Stimulated activated CD8-positive, alpha-beta memory T cell treated with anti-CD3 and anti-CD28 coated beads, Interleukin-12 subunit alpha, Interleukin-12 subunit beta, amount 100 ng/mL, for 4 hours (primary cell): ENCODE measurements around the gene WWOX.

Experiments
- DNase-seq: peaks from one replicate; pipeline ENCODE4 v3.0.0-alpha.2; 2020; ENCODE audit warnings: low read depth

The WWOX gene

DNA sequence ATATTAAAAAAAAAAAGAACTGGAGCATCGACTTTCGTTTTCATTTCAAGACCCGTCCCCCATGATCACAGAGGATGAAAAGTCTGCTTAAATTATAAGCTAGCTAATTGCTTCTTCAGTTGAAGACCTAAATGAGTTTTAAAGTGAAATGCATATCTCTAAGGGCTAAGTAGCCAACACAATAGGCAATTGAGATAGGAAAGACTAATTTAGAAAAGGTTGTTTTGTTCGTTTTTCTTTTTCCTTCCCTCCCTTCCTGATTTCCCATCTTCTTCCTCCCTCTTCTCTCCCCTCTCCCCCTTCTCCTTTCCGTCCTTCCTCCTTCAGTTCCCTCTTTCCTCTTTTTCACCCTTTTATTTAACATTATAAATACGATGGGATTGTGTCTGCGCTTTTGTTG is 377.2 kb downstream of the WWOX start:
- DNase-seq, result no peak

GRCh38 chr16:78478267-78478861 is 378.9 kb downstream of the WWOX start:
- DNase-seq, result no peak

- DNase-seq, result no peak
Observed at GRCh38 chr16:78479723-78480122, 380.3 kb downstream of the WWOX start.

- no peak for DNase-seq
Observed at GRCh38 chr16:78480588-78480987, 381.1 kb downstream of the WWOX start.

GRCh38 chr16:78483124-78483992 is 383.9 kb downstream of the WWOX start:
- DNase-seq, result no peak

DNA sequence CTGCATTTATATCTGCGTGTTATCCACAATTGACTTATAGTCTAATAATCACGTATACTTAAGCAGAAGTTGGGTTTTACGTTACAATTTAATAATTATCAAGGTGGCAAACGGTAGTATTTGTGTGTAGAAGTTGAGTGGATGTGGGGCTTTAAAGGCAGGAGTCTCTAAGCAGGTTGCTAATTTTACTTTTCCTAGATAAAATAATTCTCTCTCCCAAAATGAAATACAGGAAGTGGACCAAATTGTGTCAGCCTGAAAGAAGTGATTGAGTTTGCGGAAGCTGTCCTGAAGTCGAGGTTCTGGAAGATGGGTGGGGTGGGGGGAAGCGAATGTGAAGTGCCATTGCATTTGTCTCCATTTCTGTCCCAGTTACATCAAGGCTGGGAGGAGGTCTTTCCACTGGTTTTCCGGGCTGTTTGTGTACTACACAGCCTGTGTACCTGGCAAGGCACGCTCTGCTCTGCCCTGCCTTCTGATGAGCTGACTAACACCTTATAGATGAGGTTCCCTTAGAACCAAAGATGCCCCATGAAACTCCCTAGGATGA is 385.1 kb downstream of the WWOX start:
- no peak for DNase-seq

DNA sequence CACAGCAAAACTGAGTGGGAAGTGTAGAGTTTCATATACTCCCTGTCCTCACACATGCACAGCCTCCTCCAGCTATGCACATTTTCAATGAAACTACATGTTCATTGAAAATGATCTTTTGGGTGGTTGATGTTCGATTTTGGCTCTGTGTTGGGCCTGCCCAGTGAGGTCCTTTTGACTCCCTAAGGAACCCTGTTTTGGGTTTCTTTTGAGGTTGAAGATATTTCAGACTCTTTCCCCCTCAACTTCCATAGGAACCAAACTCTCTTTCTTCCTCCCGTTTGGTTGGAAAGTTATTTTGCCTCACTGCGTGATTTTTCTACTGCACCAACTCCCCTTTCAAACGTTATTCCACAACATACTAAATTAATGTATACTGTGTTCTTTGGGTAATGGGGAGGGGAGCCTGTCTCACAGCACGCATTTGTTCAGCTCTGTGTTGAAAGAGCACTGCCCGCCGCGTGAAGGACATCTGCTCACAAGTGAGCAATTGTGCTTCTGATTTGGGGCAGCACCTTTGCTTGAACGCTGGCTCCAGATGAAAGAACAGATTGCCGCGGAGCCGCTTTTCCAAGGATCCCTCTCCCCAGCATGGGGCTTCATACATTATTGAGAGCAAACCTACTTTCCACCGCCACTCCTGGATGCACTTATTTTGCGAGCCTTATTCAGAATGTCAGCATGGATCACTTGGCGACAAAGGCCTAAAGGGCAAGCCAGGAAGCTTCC is 385.9 kb downstream of the WWOX start:
- no peak for DNase-seq

- no peak for DNase-seq
Observed at GRCh38 chr16:78485917-78486257, 386.4 kb downstream of the WWOX start.

GRCh38 chr16:78487471-78487870 is 388.0 kb downstream of the WWOX start:
- no peak for DNase-seq

GRCh38 chr16:78489072-78489471 is 389.6 kb downstream of the WWOX start:
- DNase-seq, result no peak

DNA sequence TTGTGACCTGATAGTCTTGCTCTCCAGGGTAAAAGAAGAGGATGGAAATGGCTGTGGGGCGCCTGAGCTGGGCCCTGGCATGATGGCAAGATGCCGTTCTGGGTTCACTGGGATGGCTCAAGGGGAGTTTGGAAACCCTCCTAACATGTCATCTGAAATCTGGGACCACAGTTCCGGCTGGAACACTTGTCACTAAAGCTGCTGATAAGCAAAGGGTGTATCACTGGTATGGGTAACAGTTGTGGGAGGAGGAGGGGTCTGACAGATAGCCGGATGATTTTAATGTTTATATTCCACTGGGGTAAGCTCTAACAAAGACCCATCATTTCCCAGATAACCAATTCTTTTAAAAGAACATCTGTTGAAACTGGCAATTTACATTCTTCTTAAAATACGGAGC is 390.2 kb downstream of the WWOX start:
- no peak for DNase-seq

GRCh38 chr16:78490431-78490830 is 391.0 kb downstream of the WWOX start:
- DNase-seq, result no peak

- DNase-seq, result no peak
Observed at GRCh38 chr16:78490847-78491246, 391.4 kb downstream of the WWOX start.

GRCh38 chr16:78493573-78493972 is 394.1 kb downstream of the WWOX start:
- no peak for DNase-seq

- DNase-seq, result no peak
Observed at GRCh38 chr16:78494105-78494504, 394.7 kb downstream of the WWOX start.

DNA sequence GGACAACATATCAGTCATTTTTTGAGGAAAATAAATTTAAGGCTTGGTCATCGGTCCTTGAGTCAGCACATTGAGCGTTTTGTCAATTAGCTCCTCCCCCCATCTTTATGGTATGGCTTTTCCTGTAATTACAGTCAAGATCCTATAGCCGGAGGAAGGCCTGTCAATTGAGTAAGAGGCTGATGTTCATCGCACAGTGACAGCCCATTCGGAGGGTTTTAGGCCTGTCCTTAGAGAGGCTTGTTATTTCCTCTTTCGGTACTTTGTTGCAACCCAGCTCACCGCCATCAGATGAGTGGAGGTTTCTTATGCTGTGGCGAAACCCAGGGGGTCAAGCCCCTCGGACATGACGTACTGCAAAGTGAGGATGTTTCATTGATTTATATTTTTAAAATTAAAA is 395.2 kb downstream of the WWOX start:
- DNase-seq, result no peak

DNA sequence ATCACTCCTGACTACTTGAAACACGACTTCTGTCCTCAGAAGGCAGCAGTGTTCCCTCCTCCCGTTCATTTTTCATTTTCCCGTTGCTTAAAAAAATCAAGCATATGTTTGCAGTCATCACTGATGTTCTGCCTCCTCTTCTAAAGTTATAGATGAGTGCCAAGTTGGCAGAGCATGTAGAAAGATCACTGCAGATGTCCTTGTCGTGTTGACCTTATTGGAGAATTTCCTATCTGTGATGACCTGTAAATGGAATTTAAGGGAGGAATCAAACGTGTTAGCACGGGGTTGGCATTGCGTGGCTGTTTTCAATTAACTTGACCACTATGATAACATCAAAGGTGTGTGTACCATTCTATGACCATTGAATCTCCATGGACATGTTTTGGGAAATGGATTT is 396.7 kb downstream of the WWOX start:
- no peak for DNase-seq

GRCh38 chr16:78499399-78499798 is 399.9 kb downstream of the WWOX start:
- no peak for DNase-seq

DNA sequence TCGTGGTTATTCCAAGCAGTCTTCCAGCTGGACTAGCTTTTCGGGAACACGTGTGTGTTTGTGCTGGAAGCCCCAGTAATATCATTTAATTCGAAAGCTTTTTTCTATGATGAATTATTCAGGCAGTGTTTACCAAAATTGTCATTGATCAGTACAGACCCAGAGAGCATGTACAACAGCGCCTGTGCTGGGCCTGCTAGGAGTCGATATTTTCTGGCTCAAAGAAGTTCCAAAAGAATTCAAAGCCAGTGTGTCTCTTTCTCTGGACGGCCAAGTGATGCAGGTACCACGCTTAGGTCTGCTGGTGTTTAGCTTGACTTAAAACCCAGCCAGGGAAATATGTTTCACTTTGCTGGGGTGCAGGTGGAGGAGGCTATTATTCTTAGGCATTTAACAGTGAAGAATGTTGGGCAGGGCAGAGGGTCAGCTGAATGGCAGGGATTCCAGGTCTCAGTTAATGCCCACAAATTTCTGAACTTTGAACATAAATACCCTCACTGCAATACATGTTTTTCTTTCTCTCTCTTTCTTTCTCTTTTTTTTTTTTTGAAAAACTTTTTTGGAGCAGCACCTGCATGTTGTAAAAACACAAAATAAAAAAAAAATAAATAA is 401.3 kb downstream of the WWOX start:
- DNase-seq, result no peak

GRCh38 chr16:78501744-78502143 is 402.3 kb downstream of the WWOX start:
- DNase-seq, result no peak

DNA sequence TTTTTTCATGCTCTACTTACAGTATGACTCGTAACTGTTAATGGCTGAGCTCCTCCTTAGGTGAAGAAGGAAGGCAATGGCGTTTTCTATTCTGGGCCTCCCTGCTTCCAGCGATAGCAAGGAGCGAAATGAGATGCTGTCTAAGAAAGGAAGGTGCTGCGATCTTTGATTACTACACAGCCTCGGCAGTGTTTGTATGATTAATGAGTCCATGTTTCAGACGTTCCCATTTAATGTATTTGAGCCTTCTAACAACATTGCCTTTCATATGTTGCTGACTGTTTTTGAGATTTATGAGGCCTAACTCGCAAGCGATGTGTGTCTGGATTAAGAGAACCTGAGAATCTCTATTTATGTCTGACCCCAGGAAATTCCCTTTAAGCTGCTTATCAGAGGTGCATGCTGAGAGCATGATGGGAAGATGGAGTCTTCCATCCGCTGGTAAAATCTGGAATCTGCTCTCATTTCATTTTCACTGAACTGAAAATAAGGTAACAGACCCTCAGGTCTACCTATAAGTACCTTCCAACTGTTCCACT is 403.4 kb downstream of the WWOX start:
- no peak for DNase-seq

GRCh38 chr16:78503602-78504001 is 404.1 kb downstream of the WWOX start:
- DNase-seq, result no peak
